ENCODE measurements around the gene TXNDC17. TPM values are rescaled to one million over a fixed set of nuclear protein-coding genes. Genes with fewer than 3 reads are reported as not detected.

Gene TXNDC17
- total RNA-seq, 4 donors from 2014 or later = 70.4 to 149 (median 95.9) TPM

DNA sequence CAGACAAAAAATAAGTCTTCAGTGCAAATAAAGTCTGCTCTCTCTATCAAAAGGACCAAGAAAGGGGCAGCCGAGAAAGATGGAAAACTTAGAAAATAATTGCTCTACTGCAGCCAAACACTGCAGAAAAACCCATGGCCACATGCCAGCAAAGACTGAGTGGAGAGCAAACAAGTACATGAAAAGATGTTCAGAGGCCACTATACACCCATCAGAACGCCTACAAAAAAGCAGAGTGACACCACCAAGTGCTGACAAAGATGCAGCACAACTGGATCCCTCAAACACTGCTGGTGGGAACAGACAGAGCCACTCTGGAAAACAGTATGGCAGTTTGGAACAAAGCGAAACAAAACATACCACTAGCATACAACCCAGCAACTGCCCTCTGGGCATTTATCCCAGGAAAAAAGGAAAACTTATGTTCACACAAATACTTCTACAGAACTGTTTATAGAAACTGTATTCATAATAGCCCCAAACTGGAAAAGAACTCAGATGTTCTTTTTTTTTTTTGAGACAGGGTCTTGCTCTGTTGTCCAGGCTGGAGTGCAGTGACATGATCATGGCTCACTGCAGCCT lies 37.0 kb upstream of the TXNDC17 start:
- DNase-seq = peak; percentile 8 to 11
- peaks cover 26 to 38% of the 10 kb centered on the region in 2 donors for H3K36me3 ChIP-seq
- 67 to 73% methylated on average over 3 of the region's 3 CpGs for WGBS, 2 donors
- H3K4me1 ChIP-seq = peaks cover 7 to 17% of the 10 kb centered on the region in 2 donors
- H3K4me3 ChIP-seq (replicated peaks in 1 of 3) = no peak overlapping the region
- TF ChIP-seq, protein P1, sequence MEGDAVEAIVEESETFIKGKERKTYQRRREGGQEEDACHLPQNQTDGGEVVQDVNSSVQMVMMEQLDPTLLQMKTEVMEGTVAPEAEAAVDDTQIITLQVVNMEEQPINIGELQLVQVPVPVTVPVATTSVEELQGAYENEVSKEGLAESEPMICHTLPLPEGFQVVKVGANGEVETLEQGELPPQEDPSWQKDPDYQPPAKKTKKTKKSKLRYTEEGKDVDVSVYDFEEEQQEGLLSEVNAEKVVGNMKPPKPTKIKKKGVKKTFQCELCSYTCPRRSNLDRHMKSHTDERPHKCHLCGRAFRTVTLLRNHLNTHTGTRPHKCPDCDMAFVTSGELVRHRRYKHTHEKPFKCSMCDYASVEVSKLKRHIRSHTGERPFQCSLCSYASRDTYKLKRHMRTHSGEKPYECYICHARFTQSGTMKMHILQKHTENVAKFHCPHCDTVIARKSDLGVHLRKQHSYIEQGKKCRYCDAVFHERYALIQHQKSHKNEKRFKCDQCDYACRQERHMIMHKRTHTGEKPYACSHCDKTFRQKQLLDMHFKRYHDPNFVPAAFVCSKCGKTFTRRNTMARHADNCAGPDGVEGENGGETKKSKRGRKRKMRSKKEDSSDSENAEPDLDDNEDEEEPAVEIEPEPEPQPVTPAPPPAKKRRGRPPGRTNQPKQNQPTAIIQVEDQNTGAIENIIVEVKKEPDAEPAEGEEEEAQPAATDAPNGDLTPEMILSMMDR (IDR thresholded peaks at IDR 0.05) = no peak
- TF ChIP-seq POLR2A (IDR thresholded peaks at IDR 0.05) = no peak
- H3K27ac ChIP-seq = no peak overlapping the region
- H3K27me3 ChIP-seq = no peaks in the 10 kb centered on the region
- no peaks in the 10 kb centered on the region for H3K9me3 ChIP-seq
- intact Hi-C loops (cut with DNase I) = no loop called here

DNA sequence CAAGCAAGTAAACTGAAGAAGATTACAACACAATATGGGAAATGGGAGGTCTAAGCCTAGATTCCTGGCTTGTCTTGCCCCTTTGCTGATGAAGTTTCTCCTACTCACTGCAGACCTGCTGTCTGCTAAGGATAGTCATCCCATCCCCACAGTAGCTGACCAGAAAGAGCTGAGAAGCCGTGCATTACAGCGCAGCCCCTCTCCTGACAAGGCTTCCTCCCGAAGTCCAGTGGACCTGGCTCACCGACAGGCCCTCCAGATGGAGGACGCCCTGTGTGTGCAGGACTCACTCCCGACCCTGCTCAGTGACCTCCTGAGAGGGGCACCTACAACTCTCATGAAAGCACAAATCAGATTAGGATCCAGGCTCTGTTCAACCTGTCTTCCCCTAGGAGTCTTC lies 35.7 kb upstream of the TXNDC17 start:
- Histone ChIP-seq H3K27ac (no peak overlapping the region), H3K9me3 (no peaks in the 10 kb centered on the region), H3K4me3 (replicated peaks in 1 of 3) (no peak overlapping the region), H3K36me3 (peaks cover 38 to 51% of the 10 kb centered on the region in 2 donors), H3K4me1 (peaks cover 2 to 3% of the 10 kb centered on the region in 2 donors), H3K27me3 (no peaks in the 10 kb centered on the region)
- no peak for DNase-seq
- WGBS, 2 donors = 95 to 97% methylated on average over 6 of the region's 6 CpGs
- TF ChIP-seq POLR2A (IDR thresholded peaks at IDR 0.05) = no peak
- TF ChIP-seq, protein P1 (IDR thresholded peaks at IDR 0.05) = no peak
- intact Hi-C loops (cut with DNase I) = no loop called here

DNA sequence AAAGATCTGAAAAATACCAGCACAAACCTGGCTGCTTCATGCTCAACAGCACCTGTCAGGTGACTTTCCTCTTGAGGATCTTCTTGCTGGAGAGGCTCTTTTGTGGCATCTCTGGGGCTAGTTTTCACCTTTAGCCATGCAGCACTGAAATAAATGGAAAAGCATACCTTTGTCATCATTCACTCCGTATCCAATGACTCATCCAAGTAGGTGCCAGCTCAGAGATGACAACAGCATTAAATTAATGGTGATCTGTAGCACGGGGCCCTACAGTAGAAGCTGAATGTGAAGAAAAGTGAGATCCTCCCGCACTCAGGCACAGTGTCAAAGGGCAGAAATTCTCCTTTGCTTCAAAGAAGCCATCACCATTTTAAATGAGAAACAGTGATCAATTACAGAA lies 32.5 kb upstream of the TXNDC17 start:
- no peaks in the 10 kb centered on the region for H3K4me1 ChIP-seq
- intact Hi-C loops (cut with DNase I) = no loop called here
- 95 to 96% methylated on average over 3 of the region's 3 CpGs for WGBS, 2 donors
- H3K27me3 ChIP-seq = no peaks in the 10 kb centered on the region
- no peak for DNase-seq
- peaks cover 43 to 56% of the 10 kb centered on the region in 2 donors for H3K36me3 ChIP-seq
- no peaks in the 10 kb centered on the region for H3K9me3 ChIP-seq
- H3K4me3 ChIP-seq (replicated peaks in 1 of 3) = no peak overlapping the region
- no peak overlapping the region for H3K27ac ChIP-seq
- TF ChIP-seq, protein P1 (IDR thresholded peaks at IDR 0.05) = no peak
- no peak for TF ChIP-seq POLR2A (IDR thresholded peaks at IDR 0.05)

DNA sequence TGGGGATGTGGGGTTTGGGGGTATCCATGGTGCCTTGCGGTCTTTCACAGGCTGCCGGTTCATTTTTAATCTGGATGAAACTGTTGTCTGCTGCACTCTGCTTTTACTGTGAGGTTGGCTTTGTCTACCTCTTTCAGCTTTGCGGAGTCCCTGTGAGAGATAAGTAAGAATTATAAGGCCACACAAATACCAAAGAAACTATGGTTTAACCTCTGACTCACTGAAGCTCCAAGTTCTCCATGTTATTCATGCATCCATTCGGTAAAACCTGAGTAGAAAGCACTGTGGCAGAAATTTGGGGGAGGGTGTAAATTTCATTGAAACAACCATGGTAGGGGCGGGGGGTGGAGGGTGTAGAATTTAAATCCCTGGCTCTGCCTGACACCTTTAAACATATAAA lies 30.8 kb upstream of the TXNDC17 start:
- Histone ChIP-seq H3K4me1 (no peaks in the 10 kb centered on the region), H3K4me3 (replicated peaks in 1 of 3) (no peak overlapping the region), H3K9me3 (no peaks in the 10 kb centered on the region), H3K36me3 (peaks cover 43 to 55% of the 10 kb centered on the region in 2 donors), H3K27ac (no peak overlapping the region), H3K27me3 (no peaks in the 10 kb centered on the region)
- DNase-seq = no peak
- TF ChIP-seq, protein P1 (IDR thresholded peaks at IDR 0.05) = no peak
- no peak for TF ChIP-seq POLR2A (IDR thresholded peaks at IDR 0.05)
- intact Hi-C loops (cut with DNase I) = no loop called here
- WGBS, 2 donors = 96 to 100% methylated on average over 5 of the region's 5 CpGs

DNA sequence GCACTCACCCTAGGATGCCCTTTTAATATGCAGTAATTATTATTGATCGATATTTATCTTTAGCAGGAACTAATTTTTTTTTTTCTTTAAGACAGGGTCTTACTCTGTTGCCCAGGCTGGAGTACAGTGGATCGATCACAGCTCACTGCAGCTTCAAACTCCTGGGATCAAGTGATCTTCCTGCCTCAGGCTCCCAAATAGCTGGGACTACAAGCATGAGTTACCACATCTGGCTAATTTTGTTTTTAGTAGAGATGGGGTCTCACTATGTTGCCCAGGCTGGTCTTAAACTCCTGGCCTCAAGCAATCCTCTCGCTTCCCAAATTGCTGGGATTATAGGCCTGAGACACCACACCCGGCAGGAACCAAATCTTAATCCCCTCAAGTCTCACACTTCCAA lies 29.6 kb upstream of the TXNDC17 start:
- no peak for TF ChIP-seq POLR2A (IDR thresholded peaks at IDR 0.05)
- TF ChIP-seq, protein P1 (IDR thresholded peaks at IDR 0.05) = no peak
- DNase-seq = no peak
- H3K4me3 ChIP-seq (replicated peaks in 1 of 3) = no peak overlapping the region
- H3K4me1 ChIP-seq = no peaks in the 10 kb centered on the region
- H3K36me3 ChIP-seq = peaks cover 33 to 43% of the 10 kb centered on the region in 2 donors
- intact Hi-C loops (cut with DNase I) = no loop called here
- no peak overlapping the region for H3K27ac ChIP-seq
- 95 to 97% methylated on average over 4 of the region's 4 CpGs for WGBS, 2 donors
- H3K9me3 ChIP-seq = no peaks in the 10 kb centered on the region
- H3K27me3 ChIP-seq = no peaks in the 10 kb centered on the region

All from thyroid gland (tissue), 4 donors.